ENCODE measurements around the gene BMAL2. TPM values are rescaled to one million over a fixed set of nuclear protein-coding genes. Genes with fewer than 3 reads are reported as not detected.

Gene BMAL2
- total RNA-seq, 6 donors from 2014 or later, result 2.1 to 7.5 (median 3.1) TPM

DNA sequence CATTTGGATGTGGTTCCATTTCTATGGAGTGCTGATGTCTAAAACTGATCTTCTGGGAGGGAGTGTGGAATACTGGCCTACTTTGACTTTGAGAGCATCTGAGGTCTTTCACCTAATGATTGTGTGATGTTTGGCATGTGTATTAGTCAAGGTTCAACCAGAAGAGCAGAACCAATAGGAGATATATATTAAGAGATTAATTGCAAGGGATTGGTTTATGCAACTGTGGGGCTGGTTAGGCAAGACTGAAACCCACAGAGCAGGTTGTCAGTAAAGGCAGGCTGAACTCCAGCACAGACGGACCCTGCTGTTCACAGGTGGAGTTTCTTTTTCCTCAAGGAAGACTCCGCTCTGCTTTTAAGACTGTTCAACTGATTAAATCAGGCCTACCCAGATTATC lies 11.6 kb downstream of the BMAL2 start:
- WGBS, 2 donors, result 89 to 100% methylated on average over 2 of the region's 2 CpGs
- Histone ChIP-seq H3K4me1 (no peaks in the 10 kb centered on the region), H3K27me3 (no peaks in the 10 kb centered on the region), H3K4me3 (no peak overlapping the region), H3K9me3 (no peaks in the 10 kb centered on the region), H3K27ac (no peak overlapping the region), H3K36me3 (no peaks in the 10 kb centered on the region)
- TF ChIP-seq POLR2A (IDR thresholded peaks at IDR 0.05) (no peak), POLR2AphosphoS5 (IDR thresholded peaks at IDR 0.05) (no peak), EP300 (IDR thresholded peaks at IDR 0.05) (no peak), CTCF (IDR thresholded peaks at IDR 0.05) (no peak)
- ATAC-seq (ENCODE audit: low FRiP score in 2 of 2) (no peak), DNase-seq (no peak)

- no peak for DNase-seq
- no peaks in the 10 kb centered on the region for H3K4me1 ChIP-seq
- no peak overlapping the region for H3K4me3 ChIP-seq
- TF ChIP-seq POLR2AphosphoS5 (IDR thresholded peaks at IDR 0.05), result no peak
- TF ChIP-seq EP300 (IDR thresholded peaks at IDR 0.05), result no peak
- TF ChIP-seq CTCF (IDR thresholded peaks at IDR 0.05), result no peak
- TF ChIP-seq POLR2A (IDR thresholded peaks at IDR 0.05), result no peak
- H3K9me3 ChIP-seq, result no peaks in the 10 kb centered on the region
- 73 to 89% methylated on average over 3 of the region's 3 CpGs for WGBS, 2 donors
- no peak overlapping the region for H3K27ac ChIP-seq
- H3K27me3 ChIP-seq, result no peaks in the 10 kb centered on the region
- H3K36me3 ChIP-seq, result no peaks in the 10 kb centered on the region
- ATAC-seq (ENCODE audit: low FRiP score in 2 of 2), result no peak
These were observed 12.1 kb downstream of the BMAL2 start for GRCh38 chr12:27344760-27345159.

DNA sequence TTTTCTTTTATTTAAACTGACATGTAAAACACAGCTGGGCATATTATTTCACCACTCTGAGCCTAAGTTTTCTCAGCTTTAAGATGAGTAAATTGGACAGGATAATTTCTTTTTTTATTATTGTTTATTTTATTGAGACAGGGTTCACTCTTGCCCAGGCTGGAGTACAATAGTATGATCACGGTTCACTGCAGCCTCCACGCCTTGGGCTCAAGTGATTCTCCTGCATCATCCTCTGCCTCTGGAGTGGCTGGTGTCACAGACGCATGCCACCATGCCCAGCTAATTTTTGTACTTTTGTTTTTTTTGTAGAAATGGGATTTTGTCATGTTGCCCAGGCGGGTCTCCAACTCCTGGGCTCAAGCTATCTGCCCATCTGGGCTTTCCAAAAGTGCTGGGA lies 12.7 kb downstream of the BMAL2 start:
- DNase-seq, result no peak
- ATAC-seq (ENCODE audit: low FRiP score in 2 of 2), result no peak
- 83 to 87% methylated on average over 4 of the region's 4 CpGs for whole genome bisulfite sequencing, 2 donors
- Histone ChIP-seq H3K36me3 (no peaks in the 10 kb centered on the region), H3K4me1 (no peaks in the 10 kb centered on the region), H3K9me3 (no peaks in the 10 kb centered on the region), H3K4me3 (no peak overlapping the region), H3K27me3 (no peaks in the 10 kb centered on the region), H3K27ac (no peak overlapping the region)
- no peak for TF ChIP-seq POLR2A (IDR thresholded peaks at IDR 0.05)
- no peak for TF ChIP-seq POLR2AphosphoS5 (IDR thresholded peaks at IDR 0.05)
- TF ChIP-seq CTCF (IDR thresholded peaks at IDR 0.05), result no peak
- no peak for TF ChIP-seq EP300 (IDR thresholded peaks at IDR 0.05)

GRCh38 chr12:27347779-27348178 lies 15.1 kb downstream of the BMAL2 start:
- Histone ChIP-seq H3K27ac (no peak overlapping the region), H3K27me3 (no peaks in the 10 kb centered on the region), H3K4me1 (no peaks in the 10 kb centered on the region), H3K36me3 (no peaks in the 10 kb centered on the region), H3K9me3 (no peaks in the 10 kb centered on the region), H3K4me3 (no peak overlapping the region)
- no peak for ATAC-seq (ENCODE audit: low FRiP score in 2 of 2)
- no peak for DNase-seq
- TF ChIP-seq EP300 (IDR thresholded peaks at IDR 0.05) (no peak), CTCF (IDR thresholded peaks at IDR 0.05) (no peak), POLR2A (IDR thresholded peaks at IDR 0.05) (no peak), POLR2AphosphoS5 (IDR thresholded peaks at IDR 0.05) (no peak)
- WGBS, 2 donors, result 78 to 84% methylated on average over 2 of the region's 2 CpGs

- no peaks in the 10 kb centered on the region for H3K9me3 ChIP-seq
- TF ChIP-seq CTCF (IDR thresholded peaks at IDR 0.05) (no peak), POLR2AphosphoS5 (IDR thresholded peaks at IDR 0.05) (no peak), EP300 (IDR thresholded peaks at IDR 0.05) (no peak), POLR2A (IDR thresholded peaks at IDR 0.05) (no peak)
- 97% methylated on average over 7 of the region's 7 CpGs for WGBS, 2 donors
- DNase-seq, result no peak
- no peaks in the 10 kb centered on the region for H3K36me3 ChIP-seq
- no peak overlapping the region for H3K27ac ChIP-seq
- ATAC-seq (ENCODE audit: low FRiP score in 2 of 2), result no peak
- H3K27me3 ChIP-seq, result no peaks in the 10 kb centered on the region
- H3K4me1 ChIP-seq, result no peaks in the 10 kb centered on the region
- no peak overlapping the region for H3K4me3 ChIP-seq
These were observed 18.8 kb downstream of the BMAL2 start for GRCh38 chr12:27351476-27351875.

All from upper lobe of left lung (tissue), 6 donors.